IPS DF 4.7 (cell line): Measurements from ENCODE around the gene PPARG.
"Not testable (repeated sequence)": the region's sequence is repeated elsewhere in the genome, so short reads cannot be mapped to it uniquely, and the experiment has no call there.

Source experiments
- DNase-seq: peaks from one replicate; pipeline ENCODE4 v3.0.0-alpha.2; 2013; ENCODE audit warnings: low spot score; ENCODE audit errors: extremely low read depth

The PPARG gene

DNA sequence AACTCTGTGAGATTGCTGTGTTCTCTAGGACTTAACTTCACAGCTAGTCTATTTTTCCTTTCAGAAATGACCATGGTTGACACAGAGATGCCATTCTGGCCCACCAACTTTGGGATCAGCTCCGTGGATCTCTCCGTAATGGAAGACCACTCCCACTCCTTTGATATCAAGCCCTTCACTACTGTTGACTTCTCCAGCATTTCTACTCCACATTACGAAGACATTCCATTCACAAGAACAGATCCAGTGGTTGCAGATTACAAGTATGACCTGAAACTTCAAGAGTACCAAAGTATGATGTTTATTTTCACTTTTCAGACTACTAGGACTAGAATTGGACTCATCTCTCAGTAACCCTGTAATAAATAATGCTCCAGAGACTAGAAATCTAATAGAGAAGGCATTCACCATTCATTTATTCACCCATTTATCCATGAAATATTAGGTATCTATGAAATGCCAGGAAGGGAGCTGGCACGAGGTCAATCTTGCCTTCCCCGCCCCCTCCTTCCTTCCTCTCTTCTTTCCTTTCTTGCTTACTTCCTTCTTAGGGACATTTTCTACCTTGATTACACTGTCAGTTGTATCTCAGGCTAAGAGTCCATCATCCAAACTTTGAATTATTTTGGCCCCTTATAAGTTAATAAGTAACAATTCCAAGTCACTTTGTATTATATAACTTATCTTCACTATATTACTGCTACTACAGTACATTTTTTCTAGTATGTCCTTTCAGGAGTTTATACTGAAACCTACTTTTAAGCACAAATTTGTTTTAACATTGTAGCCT lies 91.0 kb downstream of the PPARG start:
- DNase-seq: no peak

DNA sequence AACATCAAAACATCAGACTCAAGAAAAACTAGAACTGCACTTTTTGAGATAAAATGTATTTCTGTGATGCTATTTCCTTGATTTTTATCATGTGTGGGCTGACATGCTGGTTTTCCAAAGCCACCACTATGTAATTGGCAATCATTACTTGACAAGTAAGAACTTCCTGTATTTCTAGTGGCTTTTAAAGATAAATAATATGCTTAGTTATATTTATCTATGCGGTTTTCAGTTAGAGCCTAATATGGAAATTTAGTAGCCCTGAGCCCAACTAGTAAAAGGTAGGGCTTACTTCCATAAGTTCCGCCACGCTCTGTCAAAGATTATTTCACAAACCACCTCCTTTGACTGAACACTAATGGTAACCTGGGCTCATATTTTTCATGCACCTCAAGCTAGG lies 91.6 kb downstream of the PPARG start:
- DNase-seq: no peak

DNA sequence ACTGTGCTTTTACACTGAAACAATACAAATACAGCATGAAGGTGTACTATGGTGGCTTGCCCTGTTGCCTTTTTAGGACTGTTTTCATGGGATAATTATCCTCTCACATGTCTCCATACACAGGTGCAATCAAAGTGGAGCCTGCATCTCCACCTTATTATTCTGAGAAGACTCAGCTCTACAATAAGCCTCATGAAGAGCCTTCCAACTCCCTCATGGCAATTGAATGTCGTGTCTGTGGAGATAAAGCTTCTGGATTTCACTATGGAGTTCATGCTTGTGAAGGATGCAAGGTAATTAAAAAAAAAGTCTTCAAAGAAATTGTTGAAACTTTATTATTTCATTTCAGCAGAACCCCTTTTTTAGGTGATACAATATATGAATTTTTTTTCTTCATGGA lies 92.3 kb downstream of the PPARG start:
- DNase-seq: no peak

DNA sequence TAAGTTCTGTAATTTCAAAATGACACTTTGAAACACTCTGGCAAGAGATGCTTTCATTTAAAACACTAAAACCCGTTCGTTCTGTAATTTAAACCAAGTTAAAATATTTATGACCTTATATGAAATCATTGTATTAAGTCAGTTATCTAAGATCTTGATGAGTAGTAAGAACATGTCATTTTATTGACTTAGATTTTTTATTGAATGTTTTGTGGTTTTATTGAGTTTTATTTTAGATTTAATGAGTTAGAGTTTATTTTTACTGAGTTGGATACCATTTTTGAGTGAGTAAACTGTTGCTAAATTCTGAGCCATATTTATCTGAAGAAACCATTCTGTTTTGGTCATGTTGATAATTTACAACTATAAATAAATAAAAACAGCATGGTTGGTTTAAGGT lies 94.3 kb downstream of the PPARG start:
- no peak for DNase-seq

DNA sequence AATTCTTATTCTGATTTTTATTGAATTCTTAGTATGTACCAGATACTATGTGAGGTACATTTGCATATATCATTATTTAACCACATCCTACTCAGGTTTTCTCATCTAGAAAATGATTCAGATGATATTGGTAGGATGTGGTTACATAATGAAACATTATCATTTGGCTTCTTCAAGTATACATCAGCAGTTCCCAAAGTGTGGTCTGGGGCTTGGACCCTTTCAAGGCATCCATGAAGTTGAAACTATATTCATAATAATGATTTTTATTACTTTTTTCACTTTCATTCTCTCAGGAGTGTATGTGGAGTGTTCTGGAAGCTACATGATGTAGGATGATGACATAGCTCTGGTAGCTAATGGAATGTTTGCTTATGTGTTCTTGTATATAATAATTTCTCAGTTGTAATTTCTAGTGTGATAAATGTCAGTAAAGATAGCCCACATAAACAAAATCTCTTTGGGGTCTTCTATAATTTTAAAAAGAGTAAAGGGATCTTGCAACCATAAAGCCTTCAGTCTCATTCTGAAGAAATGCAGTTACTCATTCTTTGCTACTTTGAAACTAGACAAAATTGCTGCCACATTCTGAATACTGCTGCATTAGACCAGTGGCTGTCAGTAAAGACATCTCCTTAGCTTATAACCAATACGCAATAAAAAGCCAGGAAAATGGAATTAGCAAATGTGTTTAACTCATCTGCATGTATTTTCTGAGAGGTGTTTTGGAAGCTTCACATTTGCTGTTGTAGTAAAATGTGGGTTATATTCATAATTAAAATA lies 95.8 kb downstream of the PPARG start:
- DNase-seq: no peak

DNA sequence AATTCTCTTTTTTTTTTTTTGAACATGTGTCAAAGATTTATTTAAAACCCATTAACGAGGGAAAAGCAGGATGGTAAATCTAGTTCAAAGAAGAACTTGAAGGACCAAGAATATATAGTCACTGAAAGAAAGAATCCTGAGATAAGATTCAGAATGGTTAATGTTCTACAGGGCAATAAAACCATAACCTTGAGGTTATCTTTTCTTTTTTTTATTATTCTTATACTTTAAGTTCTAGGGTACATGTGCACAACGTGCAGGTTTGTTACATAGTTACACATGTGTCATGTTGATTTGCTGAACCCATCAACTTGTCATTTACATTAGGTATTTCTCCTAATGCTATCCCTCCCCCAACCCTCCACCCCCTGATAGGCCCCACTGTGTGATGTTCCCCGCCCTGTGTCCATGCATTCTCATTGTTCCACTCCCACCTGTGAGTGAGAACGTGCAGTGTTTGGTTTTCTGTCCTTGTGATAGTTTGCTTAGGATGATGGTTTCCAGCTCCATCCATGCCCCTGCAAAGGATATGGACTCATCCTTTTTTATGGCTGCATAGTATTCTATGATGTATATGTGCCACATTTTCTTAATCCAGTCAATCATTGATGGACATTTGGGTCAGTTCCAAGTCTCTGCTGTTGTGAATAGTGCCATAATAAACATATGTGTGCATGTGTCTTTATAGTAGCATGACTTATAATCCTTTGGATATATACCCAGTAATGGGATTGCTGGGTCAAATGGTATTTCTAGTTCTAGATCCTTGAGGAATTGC lies 97.8 kb downstream of the PPARG start:
- DNase-seq: not testable (repeated sequence)

DNA sequence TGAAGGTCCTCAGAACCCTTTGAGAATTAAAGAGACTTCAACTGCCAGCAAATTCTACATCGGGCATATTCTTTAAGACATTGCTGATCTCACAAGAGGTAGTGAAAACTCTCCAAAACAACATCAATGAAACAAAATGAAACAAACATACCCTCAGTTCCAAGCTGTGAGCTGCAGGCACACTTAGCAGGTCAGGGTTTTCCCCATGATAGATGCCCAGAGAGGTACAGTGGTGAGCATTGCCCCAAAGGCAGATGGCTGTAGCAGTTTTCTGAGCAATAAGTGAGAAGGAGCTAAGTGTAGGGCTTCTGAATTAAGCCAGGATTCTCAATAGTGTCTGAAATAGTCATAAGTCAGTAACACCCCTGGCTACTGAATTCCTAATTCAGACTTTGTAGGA lies 99.3 kb downstream of the PPARG start:
- no peak for DNase-seq

DNA sequence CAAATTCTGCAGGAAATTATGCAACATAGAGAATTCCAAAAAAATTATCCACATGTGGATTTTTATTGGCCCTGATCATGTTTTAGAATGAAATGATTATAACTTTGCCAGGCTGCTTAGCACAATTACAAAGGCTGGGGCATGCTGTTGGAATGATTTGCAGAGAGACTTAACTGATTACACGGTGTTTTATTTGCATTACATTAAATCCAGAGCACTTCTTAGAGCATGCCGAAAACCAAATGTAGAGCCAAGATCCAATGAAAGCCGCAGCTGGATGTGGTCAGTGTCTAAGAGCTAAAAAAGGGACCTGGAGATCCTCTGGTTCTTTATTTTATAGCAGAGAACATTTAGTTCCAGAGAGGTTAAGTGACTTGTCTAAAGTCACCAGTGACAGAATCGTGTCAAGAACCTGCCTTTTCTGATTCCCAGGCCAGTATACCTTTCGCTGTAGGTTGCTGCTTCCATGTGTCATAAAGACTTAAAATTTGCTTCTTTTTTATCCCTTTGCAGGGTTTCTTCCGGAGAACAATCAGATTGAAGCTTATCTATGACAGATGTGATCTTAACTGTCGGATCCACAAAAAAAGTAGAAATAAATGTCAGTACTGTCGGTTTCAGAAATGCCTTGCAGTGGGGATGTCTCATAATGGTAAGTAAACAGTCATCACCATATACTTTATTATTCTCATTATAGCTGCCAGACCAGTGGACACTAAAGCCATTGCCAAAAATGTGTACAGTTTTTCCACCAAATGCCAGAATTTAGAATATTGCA lies 103.4 kb downstream of the PPARG start:
- DNase-seq: no peak

DNA sequence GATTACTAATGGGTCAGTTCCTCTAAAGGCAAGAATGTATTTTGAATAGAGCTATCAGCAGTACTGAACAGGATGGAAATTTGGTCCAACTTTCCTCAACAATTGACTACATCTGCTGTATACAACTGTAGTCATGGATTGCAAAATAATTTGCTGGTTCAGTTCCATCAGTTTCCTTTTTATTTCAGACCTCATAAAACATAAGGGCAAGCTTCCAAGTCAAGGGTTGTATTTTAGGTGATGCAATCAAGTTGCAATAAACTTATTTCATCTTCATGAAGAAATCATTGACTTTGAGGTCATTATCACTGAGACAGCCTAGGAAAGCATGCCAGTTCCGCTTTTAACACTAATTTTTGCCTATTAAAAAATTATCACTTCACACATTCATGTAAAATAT lies 105.0 kb downstream of the PPARG start:
- DNase-seq: no peak

DNA sequence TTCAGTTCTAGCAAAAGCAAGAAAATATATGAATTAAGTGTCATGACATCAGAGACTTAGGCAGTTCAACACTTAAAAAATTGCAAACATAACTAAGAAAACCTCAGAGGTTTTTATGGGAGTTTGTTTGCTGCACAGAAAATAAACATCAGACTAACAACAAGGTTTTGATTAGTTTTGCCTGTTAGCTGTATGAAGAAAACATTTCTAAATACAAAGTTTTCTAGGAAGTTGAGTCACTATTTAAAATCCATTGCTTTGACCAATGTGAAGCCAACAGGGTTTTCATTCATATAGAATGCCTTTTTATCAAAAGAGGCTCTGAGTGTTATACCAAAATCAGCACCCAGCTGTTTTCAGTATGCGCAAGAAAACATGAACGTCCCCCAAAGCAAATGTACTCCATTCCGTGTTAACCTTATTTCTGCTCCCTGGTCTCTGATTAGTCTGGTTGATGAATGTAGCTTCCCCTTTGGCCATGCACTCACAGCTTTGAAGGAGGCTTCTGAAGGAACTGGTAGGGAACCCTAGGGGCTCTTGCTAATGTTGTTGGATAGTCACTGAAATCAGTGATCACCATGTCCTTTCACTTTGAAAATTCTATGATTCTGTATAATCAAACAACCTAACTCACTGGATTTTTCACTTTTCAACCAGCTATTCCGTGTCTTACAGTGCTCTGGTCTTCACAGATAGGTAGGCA lies 105.8 kb downstream of the PPARG start:
- DNase-seq: no peak

DNA sequence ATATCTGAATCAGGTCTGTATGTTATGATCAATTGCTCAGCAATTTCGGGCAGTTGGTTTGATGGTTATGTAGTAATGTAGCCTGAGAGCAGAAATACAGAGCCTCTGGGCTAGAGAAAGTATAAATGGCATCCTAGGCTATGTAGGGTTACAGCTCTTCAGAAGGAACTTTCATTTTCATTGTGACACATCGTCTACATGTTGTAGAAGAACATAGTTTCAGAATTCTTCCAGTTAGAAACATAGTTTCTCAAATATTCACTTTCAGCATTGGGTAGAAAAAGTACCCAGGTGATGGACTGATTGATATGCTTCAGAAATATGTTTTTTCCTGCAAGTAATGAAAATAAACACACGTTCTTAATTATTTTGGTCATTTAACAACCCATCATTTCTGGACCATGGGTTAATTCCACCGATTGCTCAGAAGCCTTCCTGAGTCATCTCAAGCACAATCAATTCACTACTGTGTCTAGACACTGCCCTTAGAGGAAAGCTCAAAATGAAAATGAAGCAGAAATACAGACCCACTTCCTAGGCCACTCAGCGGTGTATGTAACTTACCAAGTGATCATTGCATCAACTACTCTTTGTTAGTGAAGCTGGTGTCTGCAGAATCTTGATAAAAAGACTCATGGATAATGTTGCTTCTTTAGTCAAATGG lies 106.6 kb downstream of the PPARG start:
- DNase-seq: no peak

DNA sequence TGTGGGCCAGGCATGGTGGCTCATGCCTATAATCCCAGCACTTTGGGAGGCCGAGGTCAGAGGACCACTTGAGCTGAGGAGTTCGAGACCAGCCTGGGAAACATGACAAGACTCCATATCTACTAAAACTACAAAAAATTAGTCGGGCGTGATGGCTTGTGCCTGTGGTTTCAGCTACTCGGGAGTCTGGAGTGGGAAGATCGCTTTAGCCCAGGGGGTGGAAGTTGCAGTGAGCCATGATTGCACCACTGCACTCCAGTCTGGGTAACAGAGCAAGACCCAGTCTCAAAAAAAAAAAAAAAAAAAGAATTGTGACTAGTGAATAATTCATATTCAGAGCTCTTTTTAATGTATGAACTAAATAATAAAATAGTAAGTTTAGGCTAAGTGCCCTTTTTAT lies 107.6 kb downstream of the PPARG start:
- no peak for DNase-seq

DNA sequence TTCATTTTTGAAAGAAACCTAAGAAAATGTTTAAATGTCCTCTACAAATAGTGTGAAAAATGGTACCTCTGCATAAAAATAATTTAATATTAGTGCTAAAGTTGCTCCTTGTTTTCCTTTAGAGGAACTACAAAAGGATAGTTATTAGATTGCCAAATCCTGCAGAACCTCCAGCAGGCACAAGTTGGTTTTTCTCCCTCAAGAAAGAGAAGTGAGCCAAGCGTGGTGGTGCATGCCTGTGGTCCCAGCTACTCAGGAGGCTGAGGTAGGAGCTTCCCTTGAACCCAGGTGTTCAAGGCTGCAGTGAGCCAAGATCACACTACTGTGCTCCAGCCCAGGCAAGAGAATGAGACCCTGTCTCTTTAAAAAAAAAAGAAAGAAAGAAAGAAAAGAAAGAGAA lies 110.4 kb downstream of the PPARG start:
- no peak for DNase-seq

DNA sequence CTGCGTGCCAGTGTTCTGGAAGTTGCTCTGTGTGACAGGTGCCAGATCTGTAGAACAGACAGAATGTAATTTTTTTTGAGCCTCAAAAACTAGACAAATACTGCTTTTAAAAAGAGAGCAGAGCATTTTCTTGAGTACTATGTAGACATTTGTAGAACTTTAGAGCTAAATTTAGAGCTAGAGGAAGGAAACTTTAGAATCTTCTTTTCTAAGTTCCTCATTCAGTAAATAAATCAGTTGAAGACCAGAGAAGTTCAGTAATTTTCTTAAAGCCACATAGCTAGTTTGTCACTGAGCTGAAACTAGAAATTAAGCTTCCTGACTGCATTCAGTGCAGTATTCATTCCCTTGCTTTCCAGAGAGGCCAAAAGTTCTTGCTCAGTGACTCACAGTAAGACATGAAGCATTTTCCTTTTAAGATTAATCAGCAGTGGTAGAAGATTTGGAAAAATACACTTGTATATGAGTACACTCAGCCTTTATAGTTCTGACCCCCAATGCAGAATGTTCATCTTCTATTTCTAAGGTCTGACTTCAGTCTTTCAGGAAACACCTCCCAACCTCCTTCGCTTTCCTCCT lies 111.8 kb downstream of the PPARG start:
- no peak for DNase-seq

DNA sequence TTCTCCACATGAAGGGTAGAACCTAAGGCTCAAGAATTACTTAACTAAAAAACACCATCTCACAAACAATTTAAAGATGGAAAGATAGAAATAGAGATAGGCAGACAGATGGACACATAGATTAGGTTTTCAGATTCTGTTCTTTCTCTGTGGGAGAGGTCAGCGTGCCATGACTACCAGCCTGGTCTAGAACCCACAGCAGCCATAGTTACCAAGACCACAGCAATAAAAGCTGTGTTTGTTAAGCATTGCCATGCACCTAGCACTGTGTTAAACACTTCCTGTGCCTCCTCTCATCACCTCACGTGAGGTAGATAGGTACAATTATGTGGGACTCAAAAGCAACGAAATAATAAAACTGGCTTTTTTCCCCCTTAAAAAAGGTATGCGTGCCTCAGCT lies 112.3 kb downstream of the PPARG start:
- DNase-seq: no peak

DNA sequence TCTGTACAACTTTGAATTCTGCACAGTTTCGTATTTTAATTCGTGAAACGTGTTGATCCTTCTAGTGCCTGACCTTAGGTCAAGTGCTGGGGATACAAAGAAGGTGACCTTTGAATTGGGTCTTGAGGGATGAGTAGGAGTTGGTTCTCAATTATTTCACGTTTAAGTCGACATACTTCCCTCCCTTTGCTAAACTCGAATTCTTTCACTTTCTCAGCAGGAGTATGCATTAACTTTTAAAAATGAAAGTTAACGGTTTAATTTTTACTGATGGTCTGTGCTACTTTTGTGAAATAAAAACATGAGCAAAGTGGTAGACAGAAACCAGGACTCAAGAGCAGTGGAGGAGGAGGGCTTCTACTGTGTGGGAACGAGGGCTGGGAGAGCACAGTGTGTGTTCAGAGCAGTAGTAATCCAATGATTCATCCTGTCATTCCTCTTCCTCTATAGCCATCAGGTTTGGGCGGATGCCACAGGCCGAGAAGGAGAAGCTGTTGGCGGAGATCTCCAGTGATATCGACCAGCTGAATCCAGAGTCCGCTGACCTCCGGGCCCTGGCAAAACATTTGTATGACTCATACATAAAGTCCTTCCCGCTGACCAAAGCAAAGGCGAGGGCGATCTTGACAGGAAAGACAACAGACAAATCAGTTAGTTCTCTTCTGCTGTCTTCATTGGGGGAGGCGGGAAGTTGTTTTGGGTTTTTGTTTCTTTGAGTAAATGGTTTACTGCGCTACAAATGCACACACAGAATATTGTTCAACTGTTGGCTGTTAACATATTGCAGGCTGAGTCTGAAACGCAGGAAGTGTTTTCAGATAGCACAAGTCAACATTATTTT lies 116.8 kb downstream of the PPARG start:
- DNase-seq: no peak

DNA sequence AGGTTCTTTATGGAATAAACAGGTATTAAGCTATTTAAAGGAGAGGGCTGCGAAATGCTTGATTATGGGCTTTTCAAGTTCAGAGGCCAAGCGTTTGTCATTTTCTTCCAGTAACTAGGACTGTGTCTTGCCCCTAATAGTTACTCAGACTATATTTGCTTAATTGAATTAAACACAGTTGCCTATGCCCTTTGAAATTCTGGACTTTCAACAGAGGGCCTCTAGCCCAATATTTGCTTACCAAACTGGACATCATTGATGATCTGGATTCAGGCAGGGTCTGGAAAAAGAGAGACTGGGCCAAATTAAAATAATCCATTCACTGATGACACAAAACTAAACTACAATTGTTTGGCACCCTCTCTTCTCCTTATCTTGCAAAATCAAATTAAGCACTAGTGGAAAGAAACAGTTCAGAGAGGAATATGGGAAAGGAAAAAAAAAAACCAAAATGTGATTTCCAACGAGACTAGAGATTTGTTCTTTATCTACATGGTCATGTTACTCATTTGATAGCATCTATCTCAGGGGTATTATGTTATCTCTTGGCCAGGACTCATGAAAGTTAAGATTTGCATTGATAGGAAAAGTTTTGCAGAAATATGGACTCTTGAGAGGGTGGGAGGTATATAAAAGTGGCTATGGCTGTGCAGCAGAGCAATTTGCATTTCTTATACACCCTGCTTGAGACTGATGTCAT lies 120.3 kb downstream of the PPARG start:
- DNase-seq: no peak
